ENCODE data around the gene SEPSECS. TPM values are rescaled to one million over a fixed set of nuclear protein-coding genes. Genes with fewer than 3 reads are reported as not detected.

Gene SEPSECS
- total and polyA plus RNA-seq, 2 of the 8 experiments (the other 6 are each of a cell fraction or from before 2014, with no cell fraction given), result 1.9 to 4.1 TPM

DNA sequence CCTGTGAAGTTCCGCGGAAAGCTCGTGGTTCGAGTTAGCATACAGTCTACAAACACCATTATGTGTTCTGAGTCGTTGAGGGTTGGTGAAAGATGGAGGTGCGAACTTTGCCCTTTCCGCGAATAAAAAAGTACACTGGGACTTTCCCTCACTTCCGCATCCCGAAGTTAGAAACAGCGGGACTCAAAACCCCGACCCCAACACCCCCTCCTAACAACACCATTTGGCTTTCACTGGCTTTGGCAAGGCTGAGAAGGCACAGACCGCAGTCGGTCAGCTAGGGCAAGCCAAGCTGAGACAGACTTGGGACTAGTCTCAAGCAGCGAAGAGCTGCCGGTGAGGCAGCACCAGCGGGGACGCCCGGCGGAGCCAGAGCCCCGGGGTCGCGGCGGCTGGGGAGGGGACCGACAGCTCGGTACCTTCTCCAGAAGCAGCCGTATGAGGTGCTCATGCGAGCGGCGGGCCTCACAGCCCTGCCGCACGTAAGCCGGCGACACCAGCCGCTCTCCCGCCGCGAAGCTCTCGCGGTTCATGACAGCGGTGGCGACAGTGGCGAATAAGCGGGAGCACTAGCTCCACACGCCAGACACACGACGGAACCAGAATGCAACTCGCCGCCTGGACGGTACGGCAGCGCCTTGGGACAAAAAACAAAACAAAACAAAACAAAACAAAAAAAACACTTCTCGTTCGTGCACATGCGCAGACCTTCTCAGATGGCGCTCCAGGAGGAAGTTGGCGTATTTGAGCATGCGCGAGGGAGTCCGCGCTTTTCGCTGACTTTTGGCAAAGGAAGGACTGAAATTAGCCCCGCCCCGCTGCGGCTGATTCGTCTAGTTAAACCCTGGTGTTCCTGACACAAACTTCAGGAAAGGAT, at the start of gene SEPSECS (continued):
- TF ChIP-seq, protein P1, sequence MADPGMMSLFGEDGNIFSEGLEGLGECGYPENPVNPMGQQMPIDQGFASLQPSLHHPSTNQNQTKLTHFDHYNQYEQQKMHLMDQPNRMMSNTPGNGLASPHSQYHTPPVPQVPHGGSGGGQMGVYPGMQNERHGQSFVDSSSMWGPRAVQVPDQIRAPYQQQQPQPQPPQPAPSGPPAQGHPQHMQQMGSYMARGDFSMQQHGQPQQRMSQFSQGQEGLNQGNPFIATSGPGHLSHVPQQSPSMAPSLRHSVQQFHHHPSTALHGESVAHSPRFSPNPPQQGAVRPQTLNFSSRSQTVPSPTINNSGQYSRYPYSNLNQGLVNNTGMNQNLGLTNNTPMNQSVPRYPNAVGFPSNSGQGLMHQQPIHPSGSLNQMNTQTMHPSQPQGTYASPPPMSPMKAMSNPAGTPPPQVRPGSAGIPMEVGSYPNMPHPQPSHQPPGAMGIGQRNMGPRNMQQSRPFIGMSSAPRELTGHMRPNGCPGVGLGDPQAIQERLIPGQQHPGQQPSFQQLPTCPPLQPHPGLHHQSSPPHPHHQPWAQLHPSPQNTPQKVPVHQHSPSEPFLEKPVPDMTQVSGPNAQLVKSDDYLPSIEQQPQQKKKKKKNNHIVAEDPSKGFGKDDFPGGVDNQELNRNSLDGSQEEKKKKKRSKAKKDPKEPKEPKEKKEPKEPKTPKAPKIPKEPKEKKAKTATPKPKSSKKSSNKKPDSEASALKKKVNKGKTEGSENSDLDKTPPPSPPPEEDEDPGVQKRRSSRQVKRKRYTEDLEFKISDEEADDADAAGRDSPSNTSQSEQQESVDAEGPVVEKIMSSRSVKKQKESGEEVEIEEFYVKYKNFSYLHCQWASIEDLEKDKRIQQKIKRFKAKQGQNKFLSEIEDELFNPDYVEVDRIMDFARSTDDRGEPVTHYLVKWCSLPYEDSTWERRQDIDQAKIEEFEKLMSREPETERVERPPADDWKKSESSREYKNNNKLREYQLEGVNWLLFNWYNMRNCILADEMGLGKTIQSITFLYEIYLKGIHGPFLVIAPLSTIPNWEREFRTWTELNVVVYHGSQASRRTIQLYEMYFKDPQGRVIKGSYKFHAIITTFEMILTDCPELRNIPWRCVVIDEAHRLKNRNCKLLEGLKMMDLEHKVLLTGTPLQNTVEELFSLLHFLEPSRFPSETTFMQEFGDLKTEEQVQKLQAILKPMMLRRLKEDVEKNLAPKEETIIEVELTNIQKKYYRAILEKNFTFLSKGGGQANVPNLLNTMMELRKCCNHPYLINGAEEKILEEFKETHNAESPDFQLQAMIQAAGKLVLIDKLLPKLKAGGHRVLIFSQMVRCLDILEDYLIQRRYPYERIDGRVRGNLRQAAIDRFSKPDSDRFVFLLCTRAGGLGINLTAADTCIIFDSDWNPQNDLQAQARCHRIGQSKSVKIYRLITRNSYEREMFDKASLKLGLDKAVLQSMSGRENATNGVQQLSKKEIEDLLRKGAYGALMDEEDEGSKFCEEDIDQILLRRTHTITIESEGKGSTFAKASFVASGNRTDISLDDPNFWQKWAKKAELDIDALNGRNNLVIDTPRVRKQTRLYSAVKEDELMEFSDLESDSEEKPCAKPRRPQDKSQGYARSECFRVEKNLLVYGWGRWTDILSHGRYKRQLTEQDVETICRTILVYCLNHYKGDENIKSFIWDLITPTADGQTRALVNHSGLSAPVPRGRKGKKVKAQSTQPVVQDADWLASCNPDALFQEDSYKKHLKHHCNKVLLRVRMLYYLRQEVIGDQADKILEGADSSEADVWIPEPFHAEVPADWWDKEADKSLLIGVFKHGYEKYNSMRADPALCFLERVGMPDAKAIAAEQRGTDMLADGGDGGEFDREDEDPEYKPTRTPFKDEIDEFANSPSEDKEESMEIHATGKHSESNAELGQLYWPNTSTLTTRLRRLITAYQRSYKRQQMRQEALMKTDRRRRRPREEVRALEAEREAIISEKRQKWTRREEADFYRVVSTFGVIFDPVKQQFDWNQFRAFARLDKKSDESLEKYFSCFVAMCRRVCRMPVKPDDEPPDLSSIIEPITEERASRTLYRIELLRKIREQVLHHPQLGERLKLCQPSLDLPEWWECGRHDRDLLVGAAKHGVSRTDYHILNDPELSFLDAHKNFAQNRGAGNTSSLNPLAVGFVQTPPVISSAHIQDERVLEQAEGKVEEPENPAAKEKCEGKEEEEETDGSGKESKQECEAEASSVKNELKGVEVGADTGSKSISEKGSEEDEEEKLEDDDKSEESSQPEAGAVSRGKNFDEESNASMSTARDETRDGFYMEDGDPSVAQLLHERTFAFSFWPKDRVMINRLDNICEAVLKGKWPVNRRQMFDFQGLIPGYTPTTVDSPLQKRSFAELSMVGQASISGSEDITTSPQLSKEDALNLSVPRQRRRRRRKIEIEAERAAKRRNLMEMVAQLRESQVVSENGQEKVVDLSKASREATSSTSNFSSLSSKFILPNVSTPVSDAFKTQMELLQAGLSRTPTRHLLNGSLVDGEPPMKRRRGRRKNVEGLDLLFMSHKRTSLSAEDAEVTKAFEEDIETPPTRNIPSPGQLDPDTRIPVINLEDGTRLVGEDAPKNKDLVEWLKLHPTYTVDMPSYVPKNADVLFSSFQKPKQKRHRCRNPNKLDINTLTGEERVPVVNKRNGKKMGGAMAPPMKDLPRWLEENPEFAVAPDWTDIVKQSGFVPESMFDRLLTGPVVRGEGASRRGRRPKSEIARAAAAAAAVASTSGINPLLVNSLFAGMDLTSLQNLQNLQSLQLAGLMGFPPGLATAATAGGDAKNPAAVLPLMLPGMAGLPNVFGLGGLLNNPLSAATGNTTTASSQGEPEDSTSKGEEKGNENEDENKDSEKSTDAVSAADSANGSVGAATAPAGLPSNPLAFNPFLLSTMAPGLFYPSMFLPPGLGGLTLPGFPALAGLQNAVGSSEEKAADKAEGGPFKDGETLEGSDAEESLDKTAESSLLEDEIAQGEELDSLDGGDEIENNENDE (IDR thresholded peaks at IDR 0.05; ENCODE audit: insufficient replicate concordance, low read length), result no peak
- peak; percentile 53 for TF ChIP-seq TAF7 (optimal IDR thresholded peaks at IDR 0.05; ENCODE audit: borderline replicate concordance, low read depth, low read length)
- TF ChIP-seq EP300 (IDR thresholded peaks at IDR 0.05; ENCODE audit: borderline replicate concordance in 1 of 2, low read depth in 2 of 2, low read length in 2 of 2), result peak in 1 of 2 experiments; percentile 17; a peak in 1 of 3 replicates
- TF ChIP-seq CHD2 (IDR thresholded peaks at IDR 0.05; ENCODE audit: low read length), result 0 out of 2 replicates have a peak, but pooled peaks have one; percentile 15
- 0 out of 4 replicates have a peak, but pooled peaks of 1 of the 2 experiments have one; percentile 0 for TF ChIP-seq RAD21 (IDR thresholded peaks at IDR 0.05 in 1 of 2, conservative IDR thresholded peaks at IDR 0.05 in 1 of 2; ENCODE audit: low read depth in 2 of 2, low read length in 2 of 2)
- TF ChIP-seq TBP (IDR thresholded peaks at IDR 0.05; ENCODE audit: low read depth, low read length), result peak; percentile 58; the same call in 1 of the 2 replicates
- TF ChIP-seq CREB1 (IDR thresholded peaks at IDR 0.05), result peak; percentile 50; the same call in 1 of the 2 replicates
- TF ChIP-seq TAF1 (IDR thresholded peaks at IDR 0.05; ENCODE audit: low read depth, low read length), result peak; percentile 69
- peak; percentile 84; the same call in 1 of the 2 replicates for TF ChIP-seq POLR2AphosphoS5 (IDR thresholded peaks at IDR 0.05; ENCODE audit: low read depth, low read length)

All from H1 (cell line).